GM12878 (cell line): Measurements from ENCODE around the gene FGF11.

ENCODE experiments used
- CTCF ChIP-seq, 3 experiments: IDR thresholded peaks in 2 of 3; conservative IDR thresholded peaks in 1 of 3; 2 replicates each; pipeline ENCODE4 v1.5.1; 2011; ENCODE audit warnings: low read depth in 3 of 3, low read length in 3 of 3, mild to moderate bottlenecking in 3 of 3, control low read depth in 2 of 3, moderate library complexity in 2 of 3, inconsistent platforms in 1 of 3, mixed read lengths in 1 of 3; ENCODE audit not compliant: control insufficient read depth in 2 of 3, insufficient read depth in 1 of 3; ENCODE audit errors: extremely low read depth in 1 of 3
- ETV6 ChIP-seq, 2 experiments: fragments of 450-650 bp in 1 of 2; IDR thresholded peaks in 1 of 2; conservative IDR thresholded peaks in 1 of 2; 2 replicates each; pipeline ENCODE4 v1.6.1; 2014; ENCODE audit warnings: antibody characterized with exemption in 1 of 2, borderline replicate concordance in 1 of 2, low read depth in 1 of 2, mild to moderate bottlenecking in 1 of 2, moderate library complexity in 1 of 2
- FOS ChIP-seq: IDR thresholded peaks from 3 replicates; pipeline ENCODE4 v1.6.1; 2011; ENCODE audit warnings: borderline replicate concordance; ENCODE audit not compliant: insufficient read length; ENCODE audit errors: extremely low read depth
- MXI1 ChIP-seq: fragments of 150-350 bp; IDR thresholded peaks from 2 replicates; pipeline ENCODE4 v1.6.1; 2011; ENCODE audit warnings: low read depth, mild to moderate bottlenecking, inconsistent platforms, low read length, improper control_type of control experiment
- RAD51 ChIP-seq: fragments of 450-650 bp; IDR thresholded peaks from 2 replicates; pipeline ENCODE4 v1.6.1; 2016; ENCODE audit warnings: moderate library complexity, mild to moderate bottlenecking, inconsistent platforms
- SMAD1 ChIP-seq: fragments of 450-650 bp; IDR thresholded peaks from 2 replicates; pipeline ENCODE4 v1.6.1; 2018; ENCODE audit warnings: mild to moderate bottlenecking, low read depth; ENCODE audit not compliant: partially characterized antibody

DNA sequence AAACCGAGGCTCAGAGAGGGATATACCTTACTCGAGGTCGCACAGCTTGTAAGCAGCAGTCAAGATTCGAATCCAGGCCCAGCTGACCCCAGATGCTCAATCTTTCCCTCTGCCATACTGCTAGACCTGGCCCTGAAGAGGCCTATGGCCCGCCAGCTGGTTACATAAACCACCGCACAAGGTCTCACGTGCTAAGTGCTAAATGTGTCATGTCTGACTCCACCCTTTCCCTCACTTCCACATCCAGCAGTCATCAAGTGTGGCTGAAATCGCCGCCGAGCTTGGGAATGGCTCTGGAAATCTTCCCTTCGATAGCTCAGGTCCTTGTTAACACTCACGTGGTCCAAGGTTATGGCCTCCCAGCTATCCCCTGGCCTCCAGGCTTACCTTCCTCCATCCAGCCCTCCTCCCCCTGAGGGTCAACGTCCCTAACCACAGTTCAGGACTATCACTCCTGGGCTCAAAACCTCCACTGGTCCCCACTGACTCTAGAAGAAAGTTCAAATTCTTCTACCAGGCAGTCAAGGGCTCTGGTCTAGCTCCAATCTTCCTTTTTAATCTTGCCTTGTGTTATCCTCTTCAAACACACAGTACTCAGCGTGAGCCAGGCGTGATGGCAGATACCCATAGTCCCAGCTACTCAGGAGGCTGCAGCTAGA, 36.6 kb downstream of the FGF11 start:
- no peak for TF ChIP-seq FOS
- no peak for TF ChIP-seq CTCF (IDR thresholded peaks at IDR 0.05 in 2 of 3, conservative IDR thresholded peaks at IDR 0.05 in 1 of 3; ENCODE audit: control insufficient read depth in 2 of 3, extremely low read depth in 1 of 3, insufficient read depth in 1 of 3, low read depth in 3 of 3, low read length in 3 of 3)
- no peak for TF ChIP-seq RAD51
- TF ChIP-seq SMAD1: no peak
- no peak for TF ChIP-seq ETV6 (conservative IDR thresholded peaks at IDR 0.05 in 1 of 2, IDR thresholded peaks at IDR 0.05 in 1 of 2; ENCODE audit: borderline replicate concordance in 1 of 2, low read depth in 1 of 2)
- no peak for TF ChIP-seq MXI1
